Activated T-helper 2 cell treated with anti-CD3 and anti-CD28 coated beads, Interferon-gamma antibody, Interleukin-2, Interleukin-4, amounts not matched to agents 10 μg/mL and 5 μg/mL and 100 μg/mL, durations not matched to agents 14 hours and 24 hours and 36 hours (primary cell): ENCODE data around the gene IGLON5. TPM values are rescaled to one million over a fixed set of nuclear protein-coding genes. Genes with fewer than 3 reads are reported as not detected.

ENCODE experiments used
- DNase-seq: peaks from one replicate; pipeline ENCODE4 v3.0.0; 2021; ENCODE audit warnings: low spot score
- H3K27ac Mint-ChIP-seq: one replicate; pipeline ENCODE4 v1.8.0; 2021; ENCODE audit warnings: mixed read lengths
- H3K27me3 Mint-ChIP-seq: one replicate; pipeline ENCODE4 v1.8.0; 2021; ENCODE audit warnings: low read depth, mixed read lengths
- H3K36me3 Mint-ChIP-seq: one replicate; pipeline ENCODE4 v1.8.0; 2021; ENCODE audit warnings: low read depth, mixed read lengths
- H3K4me1 Mint-ChIP-seq: one replicate; pipeline ENCODE4 v1.8.0; 2021; ENCODE audit warnings: low read depth, mixed read lengths
- H3K4me3 Mint-ChIP-seq: one replicate; pipeline ENCODE4 v1.8.0; 2021; ENCODE audit warnings: low read depth, mild to moderate bottlenecking, moderate library complexity, mixed read lengths
- H3K9me3 Mint-ChIP-seq: one replicate; pipeline ENCODE4 v1.8.0; 2021; ENCODE audit warnings: mixed read lengths
- intact Hi-C: fragments of 100-400 bp; cut with micrococcal nuclease; formaldehyde crosslinking; loops from one replicate; pipeline ENCODE4 v1.15.1; 2023
- total RNA-seq: library from RNA; stranded (reverse); gene quantifications from 2 replicates; pipeline ENCODE4 v1.2.3, GENCODE V29; 2022

The IGLON5 gene
- total RNA-seq, result 7.0 TPM in 2 replicates

DNA sequence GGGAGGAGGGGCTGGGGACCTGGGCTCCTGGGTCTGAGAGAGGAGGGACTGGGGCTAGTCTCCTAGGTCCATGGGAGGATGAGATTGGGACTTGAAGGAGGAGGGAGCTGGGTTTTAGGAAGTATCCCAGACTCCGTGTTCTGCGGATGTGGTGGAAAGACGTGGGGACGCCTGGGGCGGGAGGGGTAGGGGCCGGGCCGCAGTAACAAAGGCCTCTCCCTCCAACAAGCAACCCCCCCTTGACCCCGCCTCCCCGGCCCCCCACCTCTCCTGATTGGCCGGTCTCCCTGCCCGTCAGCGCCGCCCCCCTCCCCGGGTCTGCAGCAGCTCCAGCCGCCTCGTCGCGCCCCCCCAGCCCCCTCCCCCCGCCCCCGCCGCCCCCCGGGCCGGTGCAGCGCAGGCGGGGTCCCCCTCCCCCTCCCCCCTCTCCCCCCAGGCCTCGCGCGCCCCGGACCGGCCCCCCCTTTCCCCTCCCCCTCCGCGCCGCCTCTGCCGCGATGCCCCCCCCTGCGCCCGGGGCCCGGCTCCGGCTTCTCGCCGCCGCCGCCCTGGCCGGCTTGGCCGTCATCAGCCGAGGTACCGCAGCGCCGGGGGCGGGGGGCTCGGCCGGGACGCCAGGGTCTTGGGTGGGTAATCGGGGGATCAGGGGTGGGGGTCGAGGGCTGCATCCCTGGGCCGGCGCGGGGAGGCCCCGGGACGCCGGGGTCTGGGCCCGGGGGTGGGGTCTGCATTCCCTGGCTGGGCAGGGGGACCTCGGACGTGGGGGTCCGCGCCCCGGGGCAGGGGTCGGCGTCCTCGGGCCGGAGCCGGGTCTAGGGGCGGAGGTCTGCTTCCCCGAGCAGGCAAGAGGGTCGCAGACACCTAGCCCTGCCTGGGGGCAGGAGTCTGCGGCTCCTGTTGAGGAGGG lies at the start of gene IGLON5:
Gene IGLON5, plus strand, starts transcription at position 294 of the 907 bp plus-strand sequence. Its CDS starts 204 bp downstream, at position 498.
- peaks cover 32% of the 10 kb centered on the region for H3K27me3 Mint-ChIP-seq
- intact Hi-C loops, result no loop called here
- no peaks in the 10 kb centered on the region for H3K36me3 Mint-ChIP-seq
- no peak within 1 kb of the TSS for H3K4me3 Mint-ChIP-seq
- no peak for DNase-seq
- H3K9me3 Mint-ChIP-seq, result peaks cover 11% of the 10 kb centered on the region
- H3K4me1 Mint-ChIP-seq, result peaks cover 2% of the 10 kb centered on the region
- H3K27ac Mint-ChIP-seq, result no peak within 1 kb of the TSS

DNA sequence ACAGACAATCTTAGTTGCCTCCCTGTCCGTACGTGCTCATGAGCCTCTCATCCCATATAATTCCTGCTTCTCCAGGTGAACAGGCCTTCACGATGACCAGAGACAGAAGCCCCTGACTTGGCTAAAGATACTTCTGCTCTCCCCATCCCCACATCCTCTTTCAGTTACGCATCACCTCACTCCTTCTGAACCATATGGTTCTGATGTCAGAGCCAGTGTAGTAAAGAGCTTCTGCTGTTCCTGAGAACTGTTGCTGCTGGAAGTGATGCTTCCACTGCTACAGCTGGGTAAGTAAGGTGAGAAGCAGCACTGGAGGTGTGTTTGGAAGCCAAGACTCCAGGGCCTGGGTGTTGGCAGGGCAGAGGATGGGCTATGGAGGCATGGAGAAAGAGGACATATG lies 47.6 kb upstream of the IGLON5 start:
- Mint-ChIP-seq H3K27me3 (peaks cover 29% of the 10 kb centered on the region), H3K27ac (no peak overlapping the region), H3K4me1 (peaks cover 11% of the 10 kb centered on the region), H3K9me3 (no peaks in the 10 kb centered on the region), H3K36me3 (no peaks in the 10 kb centered on the region), H3K4me3 (no peak overlapping the region)
- DNase-seq, result no peak
- intact Hi-C loops, result no loop called here

DNA sequence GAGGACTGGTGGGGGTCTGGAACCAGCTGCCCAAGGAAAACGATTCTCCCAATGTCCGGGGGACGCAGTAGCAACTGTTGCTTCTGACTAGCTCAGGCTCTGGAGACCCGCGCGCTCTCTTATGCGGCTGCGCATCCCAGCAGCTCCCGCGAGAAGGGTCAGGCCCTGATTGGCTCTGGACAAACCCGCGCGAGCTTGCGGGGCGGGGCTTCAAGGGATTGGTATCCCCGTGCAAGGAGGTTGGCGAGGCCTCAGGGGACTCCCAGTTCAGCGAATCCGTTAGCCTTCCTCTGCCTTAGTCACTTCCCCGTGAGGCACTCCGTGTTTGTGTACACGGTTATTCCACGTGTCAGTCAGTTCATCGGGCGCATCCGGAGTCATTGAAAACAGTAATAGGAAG lies 40.4 kb upstream of the IGLON5 start:
- Mint-ChIP-seq H3K4me3 (no peak overlapping the region), H3K9me3 (no peaks in the 10 kb centered on the region), H3K27ac (no peak overlapping the region), H3K27me3 (peaks cover 2% of the 10 kb centered on the region), H3K4me1 (peaks cover 13% of the 10 kb centered on the region), H3K36me3 (no peaks in the 10 kb centered on the region)
- no peak for DNase-seq
- intact Hi-C loops, result no loop called here

DNA sequence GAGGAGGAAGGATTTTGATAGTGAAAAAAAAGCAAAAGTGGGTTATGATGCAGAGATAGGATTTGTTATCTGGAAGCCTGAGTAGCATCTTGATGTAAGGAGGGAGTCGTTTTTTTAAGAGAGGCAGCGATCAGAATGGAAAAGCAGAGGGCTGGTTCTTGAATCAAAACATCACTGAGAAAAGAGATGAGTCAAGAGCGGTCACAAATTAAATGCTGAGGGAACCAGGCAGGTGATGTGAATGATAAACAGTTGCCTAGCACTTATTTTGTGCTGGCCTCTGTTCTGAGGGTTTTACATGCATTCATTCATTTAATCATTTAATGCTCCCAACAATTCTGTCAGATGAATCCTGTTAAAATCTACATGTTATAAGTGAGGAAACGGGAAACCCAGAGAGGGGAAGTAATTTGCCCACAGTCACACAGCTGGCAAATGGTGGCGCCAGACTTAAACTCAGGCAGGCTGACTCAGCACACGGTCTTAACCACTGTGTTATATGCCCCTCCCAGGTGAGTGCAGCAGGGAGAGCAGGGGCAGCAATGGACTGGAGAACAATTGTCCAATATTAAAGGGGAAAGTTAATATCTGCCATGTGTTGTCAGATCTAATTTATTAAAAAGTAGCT lies 39.1 kb upstream of the IGLON5 start:
- no peak overlapping the region for H3K4me3 Mint-ChIP-seq

DNA sequence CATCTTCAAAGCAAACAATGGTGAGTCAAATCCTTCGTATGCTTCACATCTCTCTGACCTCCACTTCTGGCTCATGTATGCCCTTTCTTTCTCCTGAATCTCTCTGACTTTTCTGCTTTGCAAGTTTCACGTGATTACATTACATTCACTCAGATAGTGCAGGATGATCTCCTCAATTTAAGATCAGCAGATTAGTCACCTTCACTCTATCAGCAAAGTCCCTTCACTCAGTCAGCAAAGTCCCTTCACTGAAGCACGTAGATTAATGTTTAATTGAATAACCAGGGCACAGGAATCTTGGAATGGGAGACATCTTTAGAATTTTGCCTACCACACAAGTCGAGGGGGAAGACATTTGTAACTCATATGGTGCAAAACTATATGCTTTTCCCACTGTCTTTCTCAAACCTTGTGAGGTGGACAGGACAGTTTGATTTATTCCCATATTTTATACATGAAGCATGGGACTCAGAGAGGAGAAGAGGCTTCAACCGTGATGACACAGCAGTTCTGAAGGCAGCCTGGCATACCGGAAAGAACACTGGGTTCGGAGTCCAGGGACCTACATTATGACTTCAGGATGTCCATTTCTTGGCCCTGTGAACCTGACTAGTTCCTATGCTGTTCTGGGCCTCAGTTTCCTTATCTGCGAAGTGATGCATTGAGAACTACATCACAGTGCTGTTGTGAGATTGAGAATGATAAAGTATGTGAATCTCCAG lies 37.2 kb upstream of the IGLON5 start:
- peaks cover 13% of the 10 kb centered on the region for H3K27me3 Mint-ChIP-seq
- H3K4me3 Mint-ChIP-seq, result no peak overlapping the region
- no peak overlapping the region for H3K27ac Mint-ChIP-seq
- no peaks in the 10 kb centered on the region for H3K36me3 Mint-ChIP-seq
- peaks cover 13% of the 10 kb centered on the region for H3K4me1 Mint-ChIP-seq
- H3K9me3 Mint-ChIP-seq, result no peaks in the 10 kb centered on the region
- DNase-seq, result no peak
- intact Hi-C loops, result no loop called here

More for the DNA sequence above, 39.1 kb upstream of the IGLON5 start:
- peak overlapping the region; percentile 20 for H3K27ac Mint-ChIP-seq
- peaks cover 13% of the 10 kb centered on the region for H3K4me1 Mint-ChIP-seq
- DNase-seq, result no peak
- H3K27me3 Mint-ChIP-seq, result peaks cover 7% of the 10 kb centered on the region
- no peaks in the 10 kb centered on the region for H3K9me3 Mint-ChIP-seq
- no peaks in the 10 kb centered on the region for H3K36me3 Mint-ChIP-seq
- intact Hi-C loops, result no loop called here

DNA sequence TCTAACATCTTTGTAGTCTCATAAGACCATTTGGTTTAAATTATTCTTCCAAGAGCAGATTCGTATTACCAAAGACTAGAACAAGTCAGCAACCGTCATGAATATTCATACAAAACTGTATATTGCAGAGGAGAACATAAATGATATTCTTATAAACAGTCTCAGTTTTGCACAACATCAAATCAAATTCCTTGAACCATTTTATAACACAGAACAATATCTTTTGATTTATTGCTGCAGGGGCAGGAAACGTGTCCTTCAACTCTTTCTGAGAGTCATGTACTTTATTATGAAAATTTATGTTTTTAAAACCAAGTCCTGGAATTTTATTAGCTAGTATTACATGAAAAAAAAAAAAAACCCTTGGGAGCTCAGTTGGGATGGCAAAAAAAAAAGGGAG lies 34.3 kb upstream of the IGLON5 start:
- no peak for DNase-seq
- H3K4me3 Mint-ChIP-seq, result no peak overlapping the region
- H3K9me3 Mint-ChIP-seq, result no peaks in the 10 kb centered on the region
- intact Hi-C loops, result no loop called here
- H3K27ac Mint-ChIP-seq, result no peak overlapping the region
- peaks cover 10% of the 10 kb centered on the region for H3K4me1 Mint-ChIP-seq
- H3K27me3 Mint-ChIP-seq, result peaks cover 21% of the 10 kb centered on the region
- no peaks in the 10 kb centered on the region for H3K36me3 Mint-ChIP-seq

DNA sequence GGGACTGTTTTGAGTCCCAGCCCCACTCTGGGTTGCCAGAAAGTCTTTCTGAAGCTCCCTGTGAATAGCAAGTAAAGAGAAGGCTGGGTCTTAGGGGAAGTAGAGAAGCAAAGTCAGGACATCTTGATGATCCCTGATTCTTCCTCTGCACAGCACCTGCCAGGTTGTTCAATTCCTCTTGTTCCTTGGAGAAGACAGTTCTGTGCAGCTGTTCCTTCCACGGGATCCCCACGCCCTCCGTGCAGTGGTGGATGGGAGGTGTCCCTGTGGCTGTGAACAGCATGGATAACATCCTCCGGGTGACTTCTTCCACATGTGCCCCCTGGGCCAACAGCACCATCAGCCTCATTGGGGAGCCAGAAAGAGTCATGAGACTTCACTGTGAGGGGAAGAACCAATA lies 29.1 kb upstream of the IGLON5 start:
- H3K9me3 Mint-ChIP-seq, result no peaks in the 10 kb centered on the region
- no peak for DNase-seq
- no peak overlapping the region for H3K27ac Mint-ChIP-seq
- H3K36me3 Mint-ChIP-seq, result no peaks in the 10 kb centered on the region
- intact Hi-C loops, result no loop called here
- no peaks in the 10 kb centered on the region for H3K4me1 Mint-ChIP-seq
- no peak overlapping the region for H3K4me3 Mint-ChIP-seq
- H3K27me3 Mint-ChIP-seq, result peaks cover 26% of the 10 kb centered on the region

DNA sequence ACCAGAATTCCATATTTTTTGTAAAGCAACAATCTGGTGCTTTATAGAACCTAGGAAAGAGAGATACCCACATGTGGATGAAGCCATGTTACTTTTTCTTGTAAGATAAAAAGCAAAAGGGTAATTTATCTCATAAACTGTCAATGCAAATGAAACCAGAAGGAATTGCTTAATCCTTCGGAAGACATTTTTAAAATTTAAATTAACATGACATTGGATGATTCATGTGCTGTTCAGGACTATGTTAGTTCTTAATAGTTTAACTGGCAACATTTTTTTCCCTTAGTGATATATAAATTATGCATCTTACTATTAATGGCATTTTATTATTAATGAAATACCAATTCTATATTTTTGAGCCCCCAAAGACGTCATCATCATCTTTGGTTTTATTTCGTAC lies 25.8 kb upstream of the IGLON5 start:
- intact Hi-C loops, result no loop called here
- H3K36me3 Mint-ChIP-seq, result no peaks in the 10 kb centered on the region

DNA sequence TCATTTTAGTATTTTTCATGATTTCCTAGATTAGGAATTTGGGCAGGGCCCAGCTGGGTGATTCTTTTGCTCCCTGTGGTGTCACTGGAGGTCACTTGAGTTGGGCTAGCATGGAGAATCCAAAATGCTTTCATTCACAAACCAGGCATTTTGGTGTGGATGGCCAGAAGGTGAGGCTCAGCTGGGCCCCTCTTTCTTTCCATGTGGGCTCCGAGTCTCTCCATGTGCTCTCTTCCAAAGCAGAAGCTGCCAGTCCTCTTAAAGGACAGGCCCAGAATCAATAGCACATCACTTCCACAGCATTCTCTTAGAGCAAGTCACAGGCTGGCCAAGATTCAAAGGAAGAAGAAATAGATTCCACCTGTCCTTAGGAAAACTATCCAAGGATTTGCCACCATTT lies 21.8 kb upstream of the IGLON5 start:
- no peak overlapping the region for H3K4me3 Mint-ChIP-seq
- DNase-seq, result no peak
- H3K27ac Mint-ChIP-seq, result no peak overlapping the region
- H3K27me3 Mint-ChIP-seq, result peaks cover 8% of the 10 kb centered on the region
- intact Hi-C loops, result no loop called here
- H3K4me1 Mint-ChIP-seq, result no peaks in the 10 kb centered on the region
- no peaks in the 10 kb centered on the region for H3K36me3 Mint-ChIP-seq
- no peaks in the 10 kb centered on the region for H3K9me3 Mint-ChIP-seq

More for the DNA sequence above, 25.8 kb upstream of the IGLON5 start:
- Mint-ChIP-seq H3K27ac (no peak overlapping the region), H3K9me3 (no peaks in the 10 kb centered on the region), H3K4me3 (no peak overlapping the region), H3K4me1 (no peaks in the 10 kb centered on the region), H3K27me3 (peaks cover 15% of the 10 kb centered on the region)
- DNase-seq, result no peak

DNA sequence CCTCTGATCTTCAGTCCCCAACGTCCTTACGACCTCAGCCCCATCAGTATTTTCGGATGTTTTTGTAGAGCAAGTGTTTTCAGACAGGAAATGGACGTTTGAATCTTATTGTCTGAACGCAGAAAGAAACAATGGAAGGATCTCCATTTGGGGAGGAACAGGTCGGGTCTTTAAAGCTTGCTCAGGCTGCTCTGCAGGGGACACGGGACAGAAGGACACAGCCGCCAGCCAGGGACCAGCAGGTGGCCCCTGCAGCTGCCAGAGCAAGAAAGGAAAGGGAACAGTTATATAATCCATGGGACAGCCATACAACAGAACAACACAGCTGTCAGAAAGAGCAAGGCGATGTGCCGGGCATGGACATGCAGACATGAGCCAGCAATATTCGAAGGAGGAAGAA lies 18.5 kb upstream of the IGLON5 start:
- Mint-ChIP-seq H3K4me1 (no peaks in the 10 kb centered on the region), H3K9me3 (no peaks in the 10 kb centered on the region), H3K27me3 (no peaks in the 10 kb centered on the region), H3K27ac (no peak overlapping the region), H3K4me3 (no peak overlapping the region), H3K36me3 (no peaks in the 10 kb centered on the region)
- no peak for DNase-seq
- intact Hi-C loops, result no loop called here

DNA sequence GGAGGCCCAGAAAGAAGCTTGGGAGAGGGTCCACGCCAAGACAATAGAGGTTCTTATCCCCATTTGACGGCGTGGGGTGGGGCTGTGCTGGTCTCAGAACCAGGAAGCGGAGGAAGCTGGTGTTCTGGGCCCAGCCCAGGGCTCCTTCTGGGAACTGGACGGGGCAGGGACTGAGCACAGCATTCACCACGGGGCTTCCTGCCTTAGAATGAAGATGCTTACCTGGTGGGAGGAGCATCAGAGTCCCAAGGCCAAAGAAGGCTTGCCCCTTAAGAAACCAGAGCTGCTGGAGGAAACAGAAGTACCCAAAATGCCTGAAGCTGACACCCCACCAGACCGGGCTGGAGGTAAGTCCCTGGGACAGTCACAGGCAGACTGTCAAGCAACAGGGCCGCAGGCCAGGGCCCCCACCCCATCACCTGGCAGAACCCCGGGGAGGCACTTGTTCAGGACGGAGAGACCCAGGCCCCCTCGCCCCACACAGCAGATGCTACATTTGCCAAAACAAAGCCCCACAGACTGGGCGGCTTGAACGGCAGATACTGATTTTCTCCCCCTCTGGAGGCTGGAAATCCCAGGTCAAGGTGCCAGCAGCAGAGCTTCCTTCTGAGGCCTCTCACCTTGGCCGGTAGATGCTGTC lies 17.8 kb upstream of the IGLON5 start:
- intact Hi-C loops, result no loop called here
- Mint-ChIP-seq H3K36me3 (no peaks in the 10 kb centered on the region), H3K9me3 (no peaks in the 10 kb centered on the region), H3K4me1 (no peaks in the 10 kb centered on the region), H3K27me3 (no peaks in the 10 kb centered on the region), H3K4me3 (no peak overlapping the region), H3K27ac (no peak overlapping the region)
- DNase-seq, result no peak

DNA sequence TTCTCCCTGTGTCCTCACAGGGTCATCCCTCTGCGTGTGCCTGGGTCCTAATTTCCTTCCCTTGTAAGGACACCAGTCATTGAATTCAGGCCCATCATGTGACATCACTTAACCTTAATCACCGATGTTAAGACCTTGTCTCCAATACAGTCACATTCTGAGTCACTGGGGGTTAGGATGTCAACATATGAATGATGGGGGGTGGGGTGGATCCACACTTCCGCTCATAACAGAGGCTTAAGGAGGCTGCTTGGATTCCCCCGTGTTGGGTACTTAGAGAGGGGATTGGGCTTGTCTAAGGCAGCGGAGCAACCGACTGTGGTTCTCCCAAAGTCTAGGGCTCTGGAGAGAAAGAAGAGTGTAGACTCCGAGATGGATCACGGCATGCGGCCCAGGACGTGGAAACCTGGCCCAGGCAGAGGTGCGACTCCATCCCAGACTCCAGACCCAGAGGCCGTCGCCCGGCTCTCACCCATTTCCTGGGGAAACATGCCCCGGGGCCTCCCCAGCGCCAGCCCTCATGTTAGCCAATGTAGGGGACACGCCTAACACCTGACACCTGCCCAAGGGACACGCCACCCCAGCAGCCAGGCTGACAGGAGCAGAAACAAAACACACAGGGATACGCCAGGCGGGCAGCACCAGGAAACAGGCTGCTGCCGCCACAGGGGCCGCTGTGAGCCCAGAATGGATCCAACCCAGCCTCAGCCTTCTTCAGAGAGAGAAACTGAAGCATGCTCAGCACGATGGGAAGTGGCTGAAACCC lies 17.1 kb upstream of the IGLON5 start:
- Mint-ChIP-seq H3K27ac (no peak overlapping the region), H3K4me1 (no peaks in the 10 kb centered on the region), H3K4me3 (no peak overlapping the region), H3K9me3 (no peaks in the 10 kb centered on the region), H3K36me3 (no peaks in the 10 kb centered on the region), H3K27me3 (no peaks in the 10 kb centered on the region)
- intact Hi-C loops, result no loop called here
- no peak for DNase-seq
